Upper lobe of left lung (tissue), 4 donors: ENCODE measurements around the gene NUP214.

Experiments
- CTCF ChIP-seq, 6 experiments: fragments of 450-650 bp in 4 of 6; fragments of 200-600 bp in 2 of 6; sonication (generic) in 2 of 6; IDR thresholded peaks; one replicate each; pipeline ENCODE4 v1.5.1; 2016 to 2019; ENCODE audit warnings: antibody characterized with exemption in 6 of 6
- EP300 ChIP-seq, 4 donors: sonication (generic); formaldehyde crosslinking; IDR thresholded peaks; one replicate each; pipeline ENCODE4 v1.5.1; 2017; ENCODE audit warnings: antibody characterized with exemption in 4 of 4, control low read depth in 2 of 4
- POLR2A ChIP-seq, 4 donors: fragments of 450-650 bp; IDR thresholded peaks; one replicate each; pipeline ENCODE4 v1.5.1; 2016 to 2017; ENCODE audit warnings: antibody characterized with exemption in 4 of 4, mild to moderate bottlenecking in 2 of 4
- POLR2AphosphoS5 ChIP-seq, 2 donors: sonication (generic); formaldehyde crosslinking; IDR thresholded peaks; one replicate each; pipeline ENCODE4 v1.5.1; 2017; ENCODE audit warnings: antibody characterized with exemption in 2 of 2

DNA sequence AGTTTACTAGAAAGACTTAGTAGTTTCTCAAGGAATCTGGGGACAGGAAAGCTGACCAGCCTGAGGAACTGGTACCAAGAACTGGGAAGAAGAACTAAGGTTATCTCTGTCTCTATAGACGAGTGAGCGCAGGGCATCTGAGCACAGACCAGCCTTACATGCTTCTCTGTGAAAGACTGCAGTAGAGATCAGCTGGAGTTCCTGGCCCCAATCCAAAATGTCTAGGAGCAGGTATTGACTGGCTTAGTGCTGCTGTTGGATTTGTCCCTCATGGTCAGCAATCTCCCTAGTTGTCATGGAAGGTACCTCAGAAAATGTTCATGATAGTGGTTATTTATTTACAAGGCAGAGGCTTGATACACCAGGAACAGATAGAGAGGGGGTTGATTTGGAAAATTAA, 13.3 kb downstream of the NUP214 start:
- no peak for TF ChIP-seq CTCF (IDR thresholded peaks at IDR 0.05)
- no peak for TF ChIP-seq POLR2AphosphoS5 (IDR thresholded peaks at IDR 0.05)
- no peak for TF ChIP-seq POLR2A (IDR thresholded peaks at IDR 0.05)
- TF ChIP-seq EP300 (IDR thresholded peaks at IDR 0.05), result no peak
